ENCODE measurements around the gene LRATD1. TPM values are rescaled to one million over a fixed set of nuclear protein-coding genes. Genes with fewer than 3 reads are reported as not detected.

The LRATD1 gene
- total and polyA plus RNA-seq, 8 donors = 3.3 to 16.5 (median 15.4) TPM

DNA sequence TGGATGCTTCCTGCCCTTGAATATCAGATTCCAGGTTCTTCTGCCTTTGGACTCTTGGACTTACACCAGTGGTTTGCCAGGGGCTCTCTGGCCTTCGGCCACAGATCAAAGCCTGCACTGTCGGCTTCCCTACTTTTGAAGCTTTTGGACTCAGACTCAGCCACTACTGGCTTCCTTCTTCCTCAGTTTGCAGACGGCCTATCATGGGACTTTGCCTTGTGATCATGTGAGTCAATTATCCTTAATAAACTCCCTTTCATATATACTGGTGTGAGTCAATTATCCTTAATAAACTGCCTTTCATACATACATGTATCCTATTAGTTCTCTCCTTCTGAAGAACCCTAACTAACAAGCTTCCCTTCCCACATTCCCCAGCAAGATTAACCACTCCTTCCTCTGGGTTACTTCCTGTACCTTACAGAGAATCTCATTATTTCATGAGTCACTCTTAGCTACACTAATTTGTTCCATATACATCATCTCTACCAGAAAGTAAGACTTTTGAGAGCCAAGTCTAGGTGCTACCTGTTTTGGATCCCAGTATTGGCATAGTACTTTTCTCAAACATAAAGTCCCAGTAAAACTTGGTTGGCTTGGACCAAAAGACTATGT lies 31.3 kb upstream of the LRATD1 start:
- TF ChIP-seq, protein P1, sequence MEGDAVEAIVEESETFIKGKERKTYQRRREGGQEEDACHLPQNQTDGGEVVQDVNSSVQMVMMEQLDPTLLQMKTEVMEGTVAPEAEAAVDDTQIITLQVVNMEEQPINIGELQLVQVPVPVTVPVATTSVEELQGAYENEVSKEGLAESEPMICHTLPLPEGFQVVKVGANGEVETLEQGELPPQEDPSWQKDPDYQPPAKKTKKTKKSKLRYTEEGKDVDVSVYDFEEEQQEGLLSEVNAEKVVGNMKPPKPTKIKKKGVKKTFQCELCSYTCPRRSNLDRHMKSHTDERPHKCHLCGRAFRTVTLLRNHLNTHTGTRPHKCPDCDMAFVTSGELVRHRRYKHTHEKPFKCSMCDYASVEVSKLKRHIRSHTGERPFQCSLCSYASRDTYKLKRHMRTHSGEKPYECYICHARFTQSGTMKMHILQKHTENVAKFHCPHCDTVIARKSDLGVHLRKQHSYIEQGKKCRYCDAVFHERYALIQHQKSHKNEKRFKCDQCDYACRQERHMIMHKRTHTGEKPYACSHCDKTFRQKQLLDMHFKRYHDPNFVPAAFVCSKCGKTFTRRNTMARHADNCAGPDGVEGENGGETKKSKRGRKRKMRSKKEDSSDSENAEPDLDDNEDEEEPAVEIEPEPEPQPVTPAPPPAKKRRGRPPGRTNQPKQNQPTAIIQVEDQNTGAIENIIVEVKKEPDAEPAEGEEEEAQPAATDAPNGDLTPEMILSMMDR (IDR thresholded peaks at IDR 0.05) = no peak
- Histone ChIP-seq H3K4me3 (no peak overlapping the region), H3K4me1 (no peaks in the 10 kb centered on the region), H3K36me3 (no peaks in the 10 kb centered on the region), H3K9me3 (no peaks in the 10 kb centered on the region), H3K27ac (no peak overlapping the region), H3K27me3 (no peaks in the 10 kb centered on the region)
- ATAC-seq (no peak), DNase-seq (no peak)
- intact Hi-C loops (cut with DNase I) = no loop called here

DNA sequence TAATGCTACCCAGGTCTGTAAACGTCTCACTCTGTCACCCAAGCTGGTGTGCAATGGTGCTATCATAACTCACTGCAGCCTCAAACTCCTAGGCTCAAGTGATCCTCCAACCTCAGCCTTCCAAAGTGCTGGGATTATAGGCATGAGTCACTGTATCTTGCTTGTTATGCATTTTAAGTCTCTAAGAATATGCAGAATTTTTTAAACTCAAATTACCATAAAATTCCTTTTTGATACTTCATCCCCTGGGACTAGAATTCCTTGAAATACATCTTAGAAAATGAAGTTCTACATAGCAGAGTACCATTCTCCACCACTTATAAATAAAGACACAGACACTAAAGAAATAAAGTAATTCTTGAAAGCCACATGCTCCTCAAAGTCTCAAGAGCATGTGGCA lies 30.2 kb upstream of the LRATD1 start:
- Histone ChIP-seq H3K27ac (no peak overlapping the region), H3K9me3 (no peaks in the 10 kb centered on the region), H3K36me3 (no peaks in the 10 kb centered on the region), H3K4me1 (no peaks in the 10 kb centered on the region), H3K27me3 (no peaks in the 10 kb centered on the region), H3K4me3 (no peak overlapping the region)
- no peak for ATAC-seq
- no peak for DNase-seq
- TF ChIP-seq, protein P1 (IDR thresholded peaks at IDR 0.05) = no peak
- intact Hi-C loops (cut with DNase I) = no loop called here

DNA sequence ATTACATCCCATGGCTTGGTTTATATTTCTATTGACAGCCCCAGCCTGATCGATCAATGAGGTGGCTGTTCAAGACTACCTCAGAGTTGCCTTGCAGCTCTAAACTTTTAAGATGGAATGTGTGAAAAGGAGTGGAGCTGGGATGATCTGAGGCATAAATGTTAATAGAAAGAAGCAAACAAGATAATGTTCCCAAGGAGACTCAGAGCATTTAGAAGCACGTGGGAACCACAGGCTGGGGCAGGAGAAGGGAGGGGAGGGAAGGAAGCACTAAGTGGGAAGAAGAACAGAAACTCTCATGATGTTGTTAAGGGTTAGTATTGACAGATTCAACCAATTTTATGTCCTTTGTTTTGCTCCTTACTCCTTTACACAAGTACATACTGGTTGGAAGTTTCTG lies 28.8 kb upstream of the LRATD1 start:
- DNase-seq (no peak), ATAC-seq (no peak)
- Histone ChIP-seq H3K4me1 (no peaks in the 10 kb centered on the region), H3K9me3 (no peaks in the 10 kb centered on the region), H3K36me3 (no peaks in the 10 kb centered on the region), H3K27ac (no peak overlapping the region), H3K27me3 (no peaks in the 10 kb centered on the region), H3K4me3 (no peak overlapping the region)
- intact Hi-C loops (cut with DNase I) = no loop called here
- TF ChIP-seq, protein P1 (IDR thresholded peaks at IDR 0.05) = no peak

DNA sequence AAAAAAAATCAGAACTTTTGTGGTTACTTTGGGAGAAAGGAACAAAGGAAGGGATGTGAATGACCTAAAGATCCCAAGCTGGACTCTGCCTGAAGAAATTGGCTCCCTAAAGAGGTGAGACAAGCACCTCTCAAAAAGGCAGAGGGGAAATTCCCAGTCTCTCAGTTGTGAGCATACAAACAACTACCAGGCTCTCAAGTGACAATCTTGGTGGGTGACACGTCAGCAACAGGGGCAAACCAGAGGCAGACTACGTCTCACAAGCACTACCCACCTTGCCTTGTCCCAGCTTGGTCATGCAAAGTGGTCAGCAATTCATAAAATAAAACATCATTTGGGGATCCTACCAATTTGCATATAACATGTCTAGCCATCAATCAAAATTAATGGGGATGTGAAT lies 24.3 kb upstream of the LRATD1 start:
- intact Hi-C loops (cut with DNase I) = no loop called here
- no peak overlapping the region for H3K4me3 ChIP-seq
- H3K27me3 ChIP-seq = no peaks in the 10 kb centered on the region
- TF ChIP-seq, protein P1 (IDR thresholded peaks at IDR 0.05) = no peak
- H3K36me3 ChIP-seq = no peaks in the 10 kb centered on the region
- no peaks in the 10 kb centered on the region for H3K9me3 ChIP-seq
- ATAC-seq (no peak), DNase-seq (no peak)
- no peaks in the 10 kb centered on the region for H3K4me1 ChIP-seq
- H3K27ac ChIP-seq = no peak overlapping the region

DNA sequence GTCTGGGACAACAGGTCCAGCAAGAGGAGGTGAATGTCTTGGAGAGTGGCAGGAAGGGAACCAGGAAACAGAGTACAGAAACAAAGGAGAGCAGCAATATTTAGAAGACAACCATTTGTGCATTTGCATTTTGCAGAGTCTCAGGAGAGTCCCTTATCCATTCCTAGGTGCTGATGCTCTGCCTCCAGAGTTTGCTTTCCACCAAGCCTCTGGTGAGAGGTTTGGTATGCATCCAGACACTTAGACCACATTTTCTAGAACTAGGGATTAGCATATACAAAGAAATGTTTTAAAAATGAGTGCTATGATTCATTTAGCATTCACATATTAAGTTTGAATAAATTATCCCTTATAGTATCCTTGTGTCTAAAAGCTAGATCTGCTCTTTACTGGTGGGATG lies 18.5 kb upstream of the LRATD1 start:
- Histone ChIP-seq H3K27ac (no peak overlapping the region), H3K9me3 (no peaks in the 10 kb centered on the region), H3K4me1 (no peaks in the 10 kb centered on the region), H3K27me3 (no peaks in the 10 kb centered on the region), H3K4me3 (no peak overlapping the region), H3K36me3 (no peaks in the 10 kb centered on the region)
- intact Hi-C loops (cut with DNase I) = no loop called here
- DNase-seq = no peak
- no peak for ATAC-seq
- TF ChIP-seq, protein P1 (IDR thresholded peaks at IDR 0.05) = no peak

All from left lung (tissue), 10 donors.